K562 (cell line): Measurements from ENCODE around the gene LSM4. TPM values are rescaled to one million over a fixed set of nuclear protein-coding genes. Genes with fewer than 3 reads are reported as not detected.

Experiments used
- ATAC-seq: fragments of 200-7000 bp; cut with Tn5 transposase; 3 replicates; pipeline ENCODE4 v1.9.1; 2020; ENCODE audit warnings: moderate library complexity
- BruUV-seq: library from RNA; stranded (reverse); fragments of 400-500 nt; replicated peaks from 2 replicates; lab custom pipeline; 2021; lab: Mats Ljungman, UMichigan
- CTCF ChIA-PET: fragments of 300-600 bp; formaldehyde crosslinking; extraction: SDS; loops from one replicate; lab custom pipeline; 2021; ENCODE audit warnings: low intra/inter-chr PET ratio; lab: Yijun Ruan, JAX
- POLR2A ChIA-PET: fragments of 300-600, 350-650 bp; sonication (Branson Sonifier 250); formaldehyde crosslinking; extraction: SDS; loops from one replicate; lab custom pipeline; 2021; ENCODE audit warnings: antibody characterized with exemption, inconsistent platforms; lab: Yijun Ruan, JAX
- DNase-seq, 4 experiments: peaks; one replicate each; pipeline versions ENCODE4 v3.0.0 to v3.0.0-alpha.2; 2011 to 2018; ENCODE audit warnings: low spot score in 3 of 4, mixed read lengths in 3 of 4; ENCODE audit errors: extremely low read depth in 1 of 4
- FAIRE-seq: peaks from 2 replicates; lab custom pipeline; 2011; peaks lifted over from hg19 to GRCh38; lab: Jason Lieb, UNC
- H2AFZ ChIP-seq: 2 replicates; pipeline ENCODE4 v1.6.0; 2011; ENCODE audit warnings: low read depth, low read length, control low read depth, inconsistent platforms
- H3K27ac ChIP-seq: fragments of 200-600 bp; 3 replicates; pipeline ENCODE4 v1.8.0; 2011; ENCODE audit warnings: low read depth, mild to moderate bottlenecking, control low read depth, inconsistent platforms, low read length, moderate library complexity, mixed read lengths; ENCODE audit errors: extremely low read depth
- H3K27me3 ChIP-seq, 2 experiments: fragments of 300-600 bp in 1 of 2; 2 replicates in 1 of 2; 3 replicates in 1 of 2; pipeline versions ENCODE4 v1.6.0 to v1.8.0; 2011; ENCODE audit warnings: inconsistent platforms in 2 of 2, low read length in 2 of 2, mild to moderate bottlenecking in 1 of 2, mixed read lengths in 1 of 2, moderate library complexity in 1 of 2; ENCODE audit not compliant: control insufficient read depth in 2 of 2, insufficient read depth in 2 of 2
- H3K36me3 ChIP-seq: fragments of 300-600 bp; 3 replicates; pipeline ENCODE4 v1.8.0; 2011; ENCODE audit warnings: mild to moderate bottlenecking, low read length, inconsistent platforms; ENCODE audit not compliant: control insufficient read depth, insufficient read depth
- H3K4me1 ChIP-seq, 2 experiments: fragments of 200-600 bp in 1 of 2; replicated peaks in 1 of 2; 2 replicates in 1 of 2; 3 replicates in 1 of 2; pipeline versions ENCODE4 v1.5.1 to v1.8.0; 2011; ENCODE audit warnings: inconsistent platforms in 2 of 2, low read length in 2 of 2, mild to moderate bottlenecking in 1 of 2, mixed read lengths in 1 of 2, moderate library complexity in 1 of 2; ENCODE audit not compliant: control insufficient read depth in 2 of 2, insufficient read depth in 2 of 2
- H3K4me2 ChIP-seq: 2 replicates; pipeline ENCODE4 v1.6.1; 2011; ENCODE audit warnings: low read length, control low read depth, inconsistent platforms, mixed read lengths; ENCODE audit not compliant: insufficient read depth
- H3K4me3 ChIP-seq: fragments of 200-600 bp; sonication (generic), shearing (Covaris generic); 2 replicates; pipeline ENCODE4 v1.5.1; 2016; ENCODE audit warnings: control low read depth, inconsistent platforms
- H3K79me2 ChIP-seq: fragments of 200-600 bp; 3 replicates; pipeline ENCODE4 v1.8.0; 2011; ENCODE audit warnings: low read length, inconsistent platforms; ENCODE audit not compliant: control insufficient read depth, insufficient read depth
- H3K9ac ChIP-seq, 2 experiments: 2 replicates each; pipeline versions ENCODE4 v1.6.0 to v1.6.1; 2011; ENCODE audit warnings: low read depth in 2 of 2, low read length in 2 of 2, control low read depth in 1 of 2, inconsistent platforms in 1 of 2, mild to moderate bottlenecking in 1 of 2, mixed read lengths in 1 of 2; ENCODE audit not compliant: insufficient read depth in 1 of 2
- H3K9me1 ChIP-seq: one replicate; pipeline ENCODE4 v1.6.0; 2011; ENCODE audit warnings: inconsistent platforms, mild to moderate bottlenecking, low read length, moderate library complexity; ENCODE audit not compliant: control insufficient read depth, insufficient read depth
- H3K9me3 ChIP-seq: replicated peaks from 2 replicates; pipeline ENCODE4 v1.5.1; 2011; ENCODE audit warnings: low read depth, low read length, inconsistent platforms; ENCODE audit not compliant: control insufficient read depth, insufficient read depth
- H4K20me1 ChIP-seq: replicated peaks from 2 replicates; pipeline ENCODE4 v1.6.1; 2011; ENCODE audit warnings: low read length, inconsistent platforms, mixed read lengths; ENCODE audit not compliant: control insufficient read depth, insufficient read depth
- BRF2 ChIP-seq: IDR thresholded peaks from 3 replicates; pipeline ENCODE4 v1.6.1; 2011; ENCODE audit warnings: borderline replicate concordance, mild to moderate bottlenecking; ENCODE audit not compliant: insufficient read length, insufficient read depth
- EHMT2 ChIP-seq: fragments of 450-650 bp; IDR thresholded peaks from 2 replicates; pipeline ENCODE4 v1.6.1; 2018; ENCODE audit warnings: antibody characterized with exemption
- ETV1 ChIP-seq: fragments of 450-650 bp; conservative IDR thresholded peaks from 2 replicates; pipeline ENCODE4 v1.6.1; 2016; ENCODE audit warnings: missing genetic modification characterization, control low read depth, low read depth, missing compliant biosample characterization
- FOXK2 ChIP-seq, 2 experiments: fragments of 450-650 bp; IDR thresholded peaks in 1 of 2; conservative IDR thresholded peaks in 1 of 2; 2 replicates each; pipeline ENCODE4 v1.6.1; 2016; ENCODE audit warnings: low read depth in 2 of 2, mild to moderate bottlenecking in 1 of 2
- HDGF ChIP-seq: fragments of 450-650 bp; IDR thresholded peaks from 2 replicates; pipeline ENCODE4 v1.6.1; 2016
- LARP7 ChIP-seq: fragments of 450-650 bp; IDR thresholded peaks from 2 replicates; pipeline ENCODE4 v1.6.1; 2016
- MAFF ChIP-seq: IDR thresholded peaks from 2 replicates; pipeline ENCODE4 v1.6.1; 2012; ENCODE audit warnings: low read length, improper control_type of control experiment
- PHF8 ChIP-seq: fragments of 200-600 bp; sonication (generic); IDR thresholded peaks from 2 replicates; pipeline ENCODE4 v1.6.1; 2012; ENCODE audit warnings: mixed run types, mild to moderate bottlenecking, inconsistent platforms, low read length, moderate library complexity, borderline replicate concordance
- POLR2B ChIP-seq: fragments of 450-650 bp; IDR thresholded peaks from 2 replicates; pipeline ENCODE4 v1.6.1; 2018; ENCODE audit warnings: low read depth; ENCODE audit not compliant: partially characterized antibody
- RBM25 ChIP-seq: fragments of 200-400 bp; formaldehyde crosslinking; IDR thresholded peaks from 2 replicates; pipeline ENCODE4 v1.6.1; 2018; ENCODE audit warnings: low read length, low read depth, moderate library complexity; ENCODE audit not compliant: severe bottlenecking
- SMARCC2 ChIP-seq: fragments of 450-650 bp; IDR thresholded peaks from 2 replicates; pipeline ENCODE4 v1.6.1; 2017; ENCODE audit warnings: antibody characterized with exemption, moderate library complexity, mild to moderate bottlenecking, low read depth
- WGBS: fragments of 100-300 bp; shearing (Covaris generic); methylation state at CpG from one replicate; pipeline ENCODE4 v1.1.6; 2016; ENCODE audit warnings: low coverage, mixed read lengths; ENCODE audit not compliant: insufficient coverage; ENCODE audit errors: missing lambda C conversion rate; 5-methylcytosine and 5-hydroxymethylcytosine counted together
- in situ Hi-C: fragments of 300-500 bp; cut with MboI; formaldehyde crosslinking; loops from 4 replicates; pipeline ENCODE4 v1.15.0; 2018; ENCODE audit warnings: inconsistent platforms, mixed read lengths
- intact Hi-C: fragments of 100-400 bp; cut with micrococcal nuclease; formaldehyde crosslinking; loops from 2 replicates; pipeline ENCODE4 v1.14.2; 2022
- polyA plus RNA-seq, 8 experiments: library from polyadenylated mRNA; depleted of rRNA in 4 of 8; stranded (reverse) in 5 of 8; unstranded in 3 of 8; fragments of >200 nt; fragmentation: Nextera tagmentation in 2 of 8; fragmentation: Illumina TruSeq in 1 of 8; extraction: Ambion mirVana in 2 of 8; extraction: Trizol in 1 of 8; gene quantifications; 2 replicates each; pipeline versions ENCODE4 v1.2.1 to v1.2.3, GENCODE V29; 2011 to 2014; ENCODE audit warnings: inconsistent platforms in 1 of 8, missing spikeins in 1 of 8
- total RNA-seq, 7 experiments: library from RNA; depleted of rRNA in 6 of 7; stranded (reverse); fragments of >200 nt in 6 of 7; fragmentation: Illumina TruSeq in 2 of 7; extraction: Trizol in 2 of 7; gene quantifications; 2 replicates each; pipeline versions ENCODE4 v1.2.1 to v1.2.3, GENCODE V29; 2011 to 2021; ENCODE audit warnings: low replicate concordance in 1 of 7
- TF ChIP-seq, protein P1 (sequence below): fragments of 450-650 bp; conservative IDR thresholded peaks from 2 replicates; pipeline ENCODE4 v1.6.1; 2016; ENCODE audit warnings: missing genetic modification characterization, low read depth, mild to moderate bottlenecking, control low read depth, missing compliant biosample characterization
- TF ChIP-seq, protein P2 (sequence below), 2 experiments: fragments of 450-650 bp in 1 of 2; IDR thresholded peaks; 2 replicates each; pipeline ENCODE4 v1.6.1; 2011 to 2017; ENCODE audit warnings: low read depth in 2 of 2, antibody characterized with exemption in 1 of 2, borderline replicate concordance in 1 of 2, low read length in 1 of 2, mild to moderate bottlenecking in 1 of 2, mixed read lengths in 1 of 2; ENCODE audit not compliant: control insufficient read depth in 1 of 2
- TF ChIP-seq, protein P3 (sequence below): fragments of 450-650 bp; IDR thresholded peaks from 2 replicates; pipeline ENCODE4 v1.6.1; 2016

LSM4 gene
- total and polyA plus RNA-seq, 9 of the 15 experiments (the other 6 are each of a cell fraction or from before 2014, with no cell fraction given), result 11.9 to 763 (median 202) TPM

- TF ChIP-seq, protein P1, sequence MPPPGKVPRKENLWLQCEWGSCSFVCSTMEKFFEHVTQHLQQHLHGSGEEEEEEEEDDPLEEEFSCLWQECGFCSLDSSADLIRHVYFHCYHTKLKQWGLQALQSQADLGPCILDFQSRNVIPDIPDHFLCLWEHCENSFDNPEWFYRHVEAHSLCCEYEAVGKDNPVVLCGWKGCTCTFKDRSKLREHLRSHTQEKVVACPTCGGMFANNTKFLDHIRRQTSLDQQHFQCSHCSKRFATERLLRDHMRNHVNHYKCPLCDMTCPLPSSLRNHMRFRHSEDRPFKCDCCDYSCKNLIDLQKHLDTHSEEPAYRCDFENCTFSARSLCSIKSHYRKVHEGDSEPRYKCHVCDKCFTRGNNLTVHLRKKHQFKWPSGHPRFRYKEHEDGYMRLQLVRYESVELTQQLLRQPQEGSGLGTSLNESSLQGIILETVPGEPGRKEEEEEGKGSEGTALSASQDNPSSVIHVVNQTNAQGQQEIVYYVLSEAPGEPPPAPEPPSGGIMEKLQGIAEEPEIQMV (tag), result no peak
Measured at GRCh38 chr19:18297308-18297707, 25.6 kb downstream of the LSM4 start (continued).

DNA sequence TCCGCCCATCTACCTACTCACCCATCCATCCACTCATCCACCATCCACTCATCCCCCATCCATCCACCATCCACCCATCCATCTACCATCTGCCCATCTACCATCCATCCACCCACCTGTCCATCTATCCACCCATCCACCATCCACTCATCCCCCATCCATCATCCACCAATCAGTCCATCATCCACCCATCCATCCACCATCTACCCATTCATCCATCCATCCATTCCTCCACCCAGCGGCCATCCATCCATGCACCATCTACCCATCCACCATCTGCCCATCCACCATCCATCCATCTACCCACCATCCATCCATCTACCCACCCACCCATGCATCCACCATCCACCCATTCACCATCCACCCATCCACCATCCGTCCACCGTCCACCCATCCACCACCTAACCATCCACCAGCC lies 27.8 kb downstream of the LSM4 start:
- peaks cover 29 to 53% of the 10 kb centered on the region in 2 experiments for H3K4me1 ChIP-seq
- no peak overlapping the region for H3K4me2 ChIP-seq
- peaks cover 19% of the 10 kb centered on the region; the same call in 2 of the 3 replicates for H3K79me2 ChIP-seq
- H3K27me3 ChIP-seq, result no peaks in the 10 kb centered on the region
- no peaks in the 10 kb centered on the region for H3K36me3 ChIP-seq
- intact Hi-C loops (no loop called here), in situ Hi-C loops (no loop called here)
- no TSS peak for BruUV-seq
- ATAC-seq, result no peak
- FAIRE-seq, result no peak
- no peak overlapping the region for H3K4me3 ChIP-seq
- WGBS, result 65% methylated on average over 4 of the region's 4 CpGs
- no peaks in the 10 kb centered on the region for H4K20me1 ChIP-seq
- DNase-seq, result no peak
- no peak overlapping the region for H3K27ac ChIP-seq
- H2AFZ ChIP-seq, result no peak overlapping the region
- no peaks in the 10 kb centered on the region for H3K9me1 ChIP-seq
- H3K9ac ChIP-seq, result peak overlapping the region in 1 of 2 experiments; percentile 99; a peak in 1 of 4 replicates
- no peaks in the 10 kb centered on the region for H3K9me3 ChIP-seq
- ChIA-PET POLR2A (no interaction called here), CTCF (no interaction called here)
- TF ChIP-seq, protein P2, sequence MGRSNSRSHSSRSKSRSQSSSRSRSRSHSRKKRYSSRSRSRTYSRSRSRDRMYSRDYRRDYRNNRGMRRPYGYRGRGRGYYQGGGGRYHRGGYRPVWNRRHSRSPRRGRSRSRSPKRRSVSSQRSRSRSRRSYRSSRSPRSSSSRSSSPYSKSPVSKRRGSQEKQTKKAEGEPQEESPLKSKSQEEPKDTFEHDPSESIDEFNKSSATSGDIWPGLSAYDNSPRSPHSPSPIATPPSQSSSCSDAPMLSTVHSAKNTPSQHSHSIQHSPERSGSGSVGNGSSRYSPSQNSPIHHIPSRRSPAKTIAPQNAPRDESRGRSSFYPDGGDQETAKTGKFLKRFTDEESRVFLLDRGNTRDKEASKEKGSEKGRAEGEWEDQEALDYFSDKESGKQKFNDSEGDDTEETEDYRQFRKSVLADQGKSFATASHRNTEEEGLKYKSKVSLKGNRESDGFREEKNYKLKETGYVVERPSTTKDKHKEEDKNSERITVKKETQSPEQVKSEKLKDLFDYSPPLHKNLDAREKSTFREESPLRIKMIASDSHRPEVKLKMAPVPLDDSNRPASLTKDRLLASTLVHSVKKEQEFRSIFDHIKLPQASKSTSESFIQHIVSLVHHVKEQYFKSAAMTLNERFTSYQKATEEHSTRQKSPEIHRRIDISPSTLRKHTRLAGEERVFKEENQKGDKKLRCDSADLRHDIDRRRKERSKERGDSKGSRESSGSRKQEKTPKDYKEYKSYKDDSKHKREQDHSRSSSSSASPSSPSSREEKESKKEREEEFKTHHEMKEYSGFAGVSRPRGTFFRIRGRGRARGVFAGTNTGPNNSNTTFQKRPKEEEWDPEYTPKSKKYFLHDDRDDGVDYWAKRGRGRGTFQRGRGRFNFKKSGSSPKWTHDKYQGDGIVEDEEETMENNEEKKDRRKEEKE (IDR thresholded peaks at IDR 0.05; ENCODE audit: borderline replicate concordance in 1 of 2, control insufficient read depth in 1 of 2, low read depth in 2 of 2, low read length in 1 of 2), result peak in 1 of 2 experiments; percentile 29; a peak in 1 of 4 replicates
- no peak for TF ChIP-seq BRF2
- TF ChIP-seq EHMT2, result peak; percentile 83
- no peak for TF ChIP-seq SMARCC2
- TF ChIP-seq RBM25, result no peak
- no peak for TF ChIP-seq FOXK2 (conservative IDR thresholded peaks at IDR 0.05 in 1 of 2, IDR thresholded peaks at IDR 0.05 in 1 of 2; ENCODE audit: low read depth in 2 of 2)
- TF ChIP-seq, protein P3, sequence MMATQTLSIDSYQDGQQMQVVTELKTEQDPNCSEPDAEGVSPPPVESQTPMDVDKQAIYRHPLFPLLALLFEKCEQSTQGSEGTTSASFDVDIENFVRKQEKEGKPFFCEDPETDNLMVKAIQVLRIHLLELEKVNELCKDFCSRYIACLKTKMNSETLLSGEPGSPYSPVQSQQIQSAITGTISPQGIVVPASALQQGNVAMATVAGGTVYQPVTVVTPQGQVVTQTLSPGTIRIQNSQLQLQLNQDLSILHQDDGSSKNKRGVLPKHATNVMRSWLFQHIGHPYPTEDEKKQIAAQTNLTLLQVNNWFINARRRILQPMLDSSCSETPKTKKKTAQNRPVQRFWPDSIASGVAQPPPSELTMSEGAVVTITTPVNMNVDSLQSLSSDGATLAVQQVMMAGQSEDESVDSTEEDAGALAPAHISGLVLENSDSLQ, result peak; percentile 53
- 0 out of 2 replicates have a peak, but pooled peaks have one; percentile 40 for TF ChIP-seq LARP7
- no peak for TF ChIP-seq ETV1
- TF ChIP-seq HDGF, result peak; percentile 29; the same call in 1 of the 2 replicates
- peak; percentile 21 for TF ChIP-seq POLR2B
- no peak for TF ChIP-seq PHF8
- TF ChIP-seq MAFF, result no peak
